CD8-positive, alpha-beta memory T cell (primary cell): ENCODE measurements around the gene PIP4K2A. TPM values are rescaled to one million over a fixed set of nuclear protein-coding genes. Genes with fewer than 3 reads are reported as not detected.

Source experiments
- CTCF ChIA-PET: fragments of 350-600 bp; sonication (Branson Sonifier 250); formaldehyde crosslinking; loops from one replicate; lab custom pipeline; 2021; ENCODE audit warnings: antibody characterized with exemption; lab: Charles Lee
- POLR2A ChIA-PET: fragments of 350-600 bp; sonication (Branson Sonifier 250); formaldehyde crosslinking; loops from one replicate; lab custom pipeline; 2021; ENCODE audit warnings: antibody characterized with exemption; lab: Charles Lee
- DNase-seq, 5 donors: peaks; one replicate each; pipeline versions ENCODE4 v3.0.0 to v3.0.0-alpha.2; 2020 to 2022; ENCODE audit warnings: mixed read lengths in 1 of 5
- H3K27ac ChIP-seq: one replicate; pipeline ENCODE4 v1.7.0; 2013; ENCODE audit warnings: low read depth, mild to moderate bottlenecking, low read length, moderate library complexity
- H3K27me3 ChIP-seq: 2 replicates; pipeline ENCODE4 v1.7.0; 2013; ENCODE audit warnings: low read length, mild to moderate bottlenecking; ENCODE audit not compliant: insufficient read depth, poor library complexity, severe bottlenecking
- H3K36me3 ChIP-seq: 2 replicates; pipeline ENCODE4 v1.7.0; 2013; ENCODE audit warnings: mild to moderate bottlenecking, low read length, moderate library complexity; ENCODE audit not compliant: insufficient read depth
- H3K4me1 ChIP-seq: 2 replicates; pipeline ENCODE4 v1.7.0; 2013; ENCODE audit warnings: mild to moderate bottlenecking, low read length, moderate library complexity; ENCODE audit not compliant: insufficient read depth
- H3K4me3 ChIP-seq: 2 replicates; pipeline ENCODE4 v1.7.0; 2013; ENCODE audit warnings: mild to moderate bottlenecking, low read length
- H3K9me3 ChIP-seq: 2 replicates; pipeline ENCODE4 v1.7.0; 2013; ENCODE audit warnings: mild to moderate bottlenecking, low read length
- H3K27ac Mint-ChIP-seq, 8 donors: one replicate each; pipeline ENCODE4 v1.8.0; 2020 to 2021; ENCODE audit warnings: mixed read lengths in 8 of 8, mild to moderate bottlenecking in 6 of 8, inconsistent platforms in 3 of 8, moderate library complexity in 3 of 8
- H3K27me3 Mint-ChIP-seq, 2 donors: one replicate each; pipeline ENCODE4 v1.8.0; 2020 to 2021; ENCODE audit warnings: mixed read lengths in 2 of 2, mild to moderate bottlenecking in 1 of 2, moderate library complexity in 1 of 2
- H3K36me3 Mint-ChIP-seq, 3 donors: one replicate each; pipeline ENCODE4 v1.8.0; 2020 to 2021; ENCODE audit warnings: mixed read lengths in 3 of 3, inconsistent platforms in 1 of 3, mild to moderate bottlenecking in 1 of 3
- H3K4me1 Mint-ChIP-seq, 3 donors: one replicate each; pipeline ENCODE4 v1.8.0; 2020 to 2021; ENCODE audit warnings: mixed read lengths in 3 of 3, inconsistent platforms in 1 of 3, mild to moderate bottlenecking in 1 of 3
- H3K4me3 Mint-ChIP-seq, 7 donors: one replicate each; pipeline ENCODE4 v1.8.0; 2020 to 2021; ENCODE audit warnings: mixed read lengths in 7 of 7, mild to moderate bottlenecking in 6 of 7, moderate library complexity in 4 of 7, inconsistent platforms in 2 of 7
- H3K9me3 Mint-ChIP-seq, 5 donors: one replicate each; pipeline ENCODE4 v1.8.0; 2020 to 2022; ENCODE audit warnings: mixed read lengths in 5 of 5, mild to moderate bottlenecking in 3 of 5, moderate library complexity in 2 of 5, inconsistent platforms in 1 of 5
- polyA plus RNA-seq: library from polyadenylated mRNA; unstranded; fragments of 300-500 nt; fragmentation: Illumina TruSeq; gene quantifications from one replicate; pipeline ENCODE4 v1.2.3, GENCODE V29; 2021
- total RNA-seq, 2 experiments: library from RNA; stranded (reverse); gene quantifications; one replicate each; pipeline ENCODE4 v1.2.3, GENCODE V29; 2021

PIP4K2A gene
- total and polyA plus RNA-seq, 3 experiments from 2014 or later, result 116 to 130 (median 120) TPM

DNA sequence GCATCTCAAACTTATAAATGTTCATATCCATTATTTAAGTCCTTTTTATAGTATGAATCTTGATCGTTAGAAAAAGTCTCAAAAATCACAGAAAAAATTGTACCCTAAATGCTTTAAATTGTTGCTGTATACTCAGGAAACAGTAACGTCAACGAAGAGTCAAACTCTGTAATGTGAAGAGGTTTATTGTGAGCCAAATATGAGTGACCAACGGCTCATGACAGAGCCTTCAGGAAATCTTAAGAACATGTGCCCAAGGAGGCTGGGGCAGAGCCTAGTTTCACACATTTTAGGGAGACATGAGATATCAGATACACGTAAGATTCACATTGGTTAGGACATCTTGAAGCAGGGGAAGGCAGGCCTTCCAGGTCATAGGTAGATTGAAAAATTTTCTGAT lies 86.1 kb downstream of the PIP4K2A start:
- H3K27me3 Mint-ChIP-seq, result no peaks in the 10 kb centered on the region
- Histone ChIP-seq H3K27ac (peak overlapping the region; percentile 75), H3K4me3 (no peak overlapping the region), H3K9me3 (no peaks in the 10 kb centered on the region), H3K27me3 (no peaks in the 10 kb centered on the region), H3K36me3 (no peaks in the 10 kb centered on the region), H3K4me1 (peaks cover 99% of the 10 kb centered on the region)
- no peaks in the 10 kb centered on the region for H3K9me3 Mint-ChIP-seq
- peak overlapping the region; percentile 10 to 74 (median 67) for H3K4me3 Mint-ChIP-seq
- peaks cover 94 to 99% (median 98%) of the 10 kb centered on the region in 3 donors for H3K4me1 Mint-ChIP-seq
- ChIA-PET POLR2A (interaction anchor here (0.9 to 2.6 kb wide), 5 partner anchors 13 to 27 kb away, joined by 3 to 11 read pairs (median 3); no protein-coding TSS in a partner anchor), CTCF (interaction anchor here (1.0 to 2.7 kb wide), 6 partner anchors 10 to 41 kb away, joined by 3 to 13 read pairs (median 6); no protein-coding TSS in a partner anchor)
- peaks cover 0 to 6% (median 2%) of the 10 kb centered on the region in 3 donors for H3K36me3 Mint-ChIP-seq
- H3K27ac Mint-ChIP-seq, result peak overlapping the region; percentile 86 to 98 (median 96)
- DNase-seq, result no peak

DNA sequence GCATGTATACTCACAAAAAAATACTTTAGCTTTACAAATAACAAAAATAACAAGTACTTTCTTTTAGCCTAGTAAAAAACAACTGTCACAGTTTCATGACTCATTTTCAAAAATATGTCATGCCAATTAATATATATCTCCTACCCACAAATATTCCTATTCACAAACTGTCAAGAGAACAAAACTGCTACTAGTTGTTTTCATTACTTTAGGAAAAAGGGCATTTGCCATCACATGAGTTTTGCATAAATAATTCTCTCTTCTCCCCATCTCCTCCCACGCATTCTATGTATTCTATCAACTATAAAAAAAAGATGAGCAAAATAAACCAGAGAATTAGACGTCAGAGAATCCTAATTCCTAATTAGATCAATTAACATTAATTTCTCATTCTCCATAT lies 87.6 kb downstream of the PIP4K2A start:
- no peak for DNase-seq
- H3K9me3 ChIP-seq, result no peaks in the 10 kb centered on the region
- H3K4me3 Mint-ChIP-seq, result peak overlapping the region; percentile 0 to 73 (median 61)
- H3K27ac Mint-ChIP-seq, result peak overlapping the region; percentile 64 to 99 (median 91)
- H3K27me3 Mint-ChIP-seq, result no peaks in the 10 kb centered on the region
- peak overlapping the region; percentile 4 for H3K27ac ChIP-seq
- peaks cover 95 to 98% (median 98%) of the 10 kb centered on the region in 3 donors for H3K4me1 Mint-ChIP-seq
- CTCF ChIA-PET, result interaction anchor here (1.1 to 2.2 kb wide), 3 partner anchors 10 to 29 kb away, joined by 4 to 11 read pairs (median 7); no protein-coding TSS in a partner anchor
- H3K4me1 ChIP-seq, result peaks cover 99% of the 10 kb centered on the region
- H3K9me3 Mint-ChIP-seq, result no peaks in the 10 kb centered on the region
- no peaks in the 10 kb centered on the region for H3K36me3 ChIP-seq
- no peak overlapping the region for H3K4me3 ChIP-seq
- H3K27me3 ChIP-seq, result no peaks in the 10 kb centered on the region
- H3K36me3 Mint-ChIP-seq, result peaks cover 0 to 8% (median 2%) of the 10 kb centered on the region in 3 donors
- POLR2A ChIA-PET, result interaction anchor here (0.6 to 1.4 kb wide), 9 partner anchors 10 to 811 kb away, joined by 3 to 9 read pairs (median 4); no protein-coding TSS in a partner anchor

DNA sequence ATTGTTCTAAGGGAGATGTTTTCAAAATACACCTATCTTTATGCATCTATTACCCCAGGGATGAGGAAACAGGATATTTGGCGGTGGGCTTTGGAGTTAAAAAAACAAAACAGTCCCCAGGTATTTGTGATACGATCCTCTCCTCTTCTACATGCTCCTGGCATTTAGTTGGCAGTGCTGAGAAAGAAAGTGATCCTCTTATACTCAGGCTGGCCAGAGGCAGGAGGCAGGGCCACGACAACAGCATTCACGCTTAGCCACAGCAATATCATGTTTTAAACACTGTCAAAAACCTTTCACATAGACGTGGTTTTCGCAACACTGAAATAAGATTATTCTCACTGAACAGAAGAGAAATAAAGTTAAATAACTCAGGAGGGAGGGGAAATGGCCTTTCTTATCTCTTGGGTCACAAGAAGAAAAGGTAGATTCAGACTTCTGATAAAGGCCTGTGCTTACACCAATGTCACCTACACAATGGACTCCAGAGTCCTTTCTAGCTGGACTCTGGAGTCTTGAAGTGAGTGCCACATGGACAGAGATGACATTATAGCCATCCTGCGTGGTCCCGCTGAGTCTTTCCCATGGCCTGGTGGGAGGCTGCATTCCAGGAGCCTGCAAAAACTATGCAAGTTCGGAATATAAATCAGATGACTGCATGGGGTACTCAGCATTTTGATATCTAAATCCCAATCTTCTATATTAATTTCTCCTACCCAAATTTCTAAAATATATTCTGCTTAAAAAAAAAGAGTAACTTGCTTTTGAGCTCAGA lies 88.7 kb downstream of the PIP4K2A start:
- POLR2A ChIA-PET, result interaction anchor here (0.9 to 1.4 kb wide), 6 partner anchors 10 to 396 kb away, joined by 3 to 7 read pairs (median 5); no protein-coding TSS in a partner anchor
- H3K27me3 ChIP-seq, result no peaks in the 10 kb centered on the region
- H3K4me1 ChIP-seq, result peaks cover 99% of the 10 kb centered on the region
- no peaks in the 10 kb centered on the region for H3K9me3 ChIP-seq
- Mint-ChIP-seq H3K27ac (peak overlapping the region; percentile 86 to 99 (median 94)), H3K36me3 (peaks cover 0 to 13% (median 3%) of the 10 kb centered on the region in 3 donors), H3K4me1 (peaks cover 94 to 98% (median 98%) of the 10 kb centered on the region in 3 donors), H3K27me3 (no peaks in the 10 kb centered on the region), H3K4me3 (peak overlapping the region; percentile 33 to 86 (median 69)), H3K9me3 (no peaks in the 10 kb centered on the region)
- CTCF ChIA-PET, result interaction anchor here (0.9 to 2.2 kb wide), 5 partner anchors 9 to 69 kb away, joined by 3 to 11 read pairs (median 4); no protein-coding TSS in a partner anchor
- H3K36me3 ChIP-seq, result no peaks in the 10 kb centered on the region
- H3K27ac ChIP-seq, result peak overlapping the region; percentile 19
- DNase-seq, result no peak
- H3K4me3 ChIP-seq, result peak overlapping the region; percentile 10

DNA sequence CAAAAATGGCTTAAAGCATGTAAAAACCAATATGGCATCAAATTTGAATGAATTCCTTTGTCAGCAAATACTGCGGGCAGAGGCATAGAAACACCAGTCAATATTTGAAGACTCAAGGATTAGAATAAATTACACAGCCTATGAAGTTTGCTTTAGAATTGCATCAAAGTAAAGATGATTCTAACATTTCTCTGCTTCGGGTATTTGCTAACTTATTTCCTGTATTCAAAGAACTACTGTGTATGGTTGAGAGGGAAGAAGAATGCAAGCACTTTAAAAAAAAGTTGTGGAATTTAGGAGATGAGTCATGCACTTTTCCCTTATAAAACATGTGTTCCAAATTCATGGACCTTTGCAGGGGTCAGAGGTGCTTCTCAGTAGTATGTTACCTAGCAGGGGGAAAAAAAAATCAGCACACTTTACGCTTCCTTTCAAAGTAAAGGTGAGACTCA lies 90.1 kb downstream of the PIP4K2A start:
- H3K9me3 ChIP-seq, result no peaks in the 10 kb centered on the region
- CTCF ChIA-PET, result interaction anchor here (1.1 to 1.8 kb wide), 3 partner anchors 9 to 50 kb away, joined by 3 to 9 read pairs (median 4); no protein-coding TSS in a partner anchor
- peak overlapping the region; percentile 5 for H3K4me3 ChIP-seq
- Mint-ChIP-seq H3K27me3 (no peaks in the 10 kb centered on the region), H3K4me3 (peak overlapping the region; percentile 6 to 86 (median 63)), H3K9me3 (no peaks in the 10 kb centered on the region), H3K36me3 (peaks cover 0 to 13% (median 3%) of the 10 kb centered on the region in 3 donors), H3K27ac (peak overlapping the region; percentile 64 to 99 (median 91)), H3K4me1 (peaks cover 95 to 99% (median 99%) of the 10 kb centered on the region in 3 donors)
- POLR2A ChIA-PET, result interaction anchor here (0.9 to 1.8 kb wide), 6 partner anchors 9 to 90 kb away, joined by 3 to 8 read pairs (median 6); partner anchors contain the start of gene PIP4K2A
- H3K36me3 ChIP-seq, result no peaks in the 10 kb centered on the region
- peak in 1 of 5 donors; percentile 34 for DNase-seq
- H3K27me3 ChIP-seq, result no peaks in the 10 kb centered on the region
- peak overlapping the region; percentile 15 for H3K27ac ChIP-seq
- peaks cover 99% of the 10 kb centered on the region for H3K4me1 ChIP-seq

DNA sequence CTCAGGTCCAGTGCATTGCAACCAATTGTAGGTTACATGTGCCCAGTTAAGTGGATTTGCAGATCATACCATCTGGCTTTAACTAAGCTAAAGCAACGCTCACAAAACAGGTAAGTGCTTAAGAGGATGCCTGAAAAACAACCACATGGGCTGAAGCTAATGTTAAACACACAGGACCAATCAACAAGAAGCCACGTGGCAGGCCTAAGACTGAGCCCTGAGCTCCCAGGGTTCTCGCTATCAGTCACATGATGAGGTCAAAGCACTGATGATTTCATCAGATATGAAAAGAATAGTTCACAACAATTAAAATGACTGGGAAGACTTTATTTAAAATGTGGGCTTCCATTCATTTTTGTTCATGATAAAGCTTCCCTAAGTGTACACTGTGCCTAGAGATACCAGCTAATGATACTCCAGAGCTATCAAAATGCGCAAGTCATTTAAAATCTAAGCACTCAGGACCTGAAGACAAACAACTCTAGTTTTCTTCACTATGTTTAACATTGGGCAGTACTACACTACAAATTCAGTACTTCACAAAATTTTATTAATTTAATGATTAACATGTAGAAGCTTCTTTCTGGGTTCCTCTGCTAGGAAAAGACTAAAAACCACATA lies 90.6 kb downstream of the PIP4K2A start:
- no peaks in the 10 kb centered on the region for H3K27me3 ChIP-seq
- no peaks in the 10 kb centered on the region for H3K9me3 ChIP-seq
- Mint-ChIP-seq H3K4me1 (peaks cover 94 to 100% (median 99%) of the 10 kb centered on the region in 3 donors), H3K4me3 (peak overlapping the region; percentile 6 to 86 (median 63)), H3K27ac (peak overlapping the region; percentile 70 to 99 (median 94)), H3K9me3 (no peaks in the 10 kb centered on the region), H3K36me3 (peaks cover 0 to 13% (median 3%) of the 10 kb centered on the region in 3 donors), H3K27me3 (no peaks in the 10 kb centered on the region)
- no peaks in the 10 kb centered on the region for H3K36me3 ChIP-seq
- peak overlapping the region; percentile 5 for H3K4me3 ChIP-seq
- peaks cover 94% of the 10 kb centered on the region for H3K4me1 ChIP-seq
- peak overlapping the region; percentile 15 for H3K27ac ChIP-seq
- POLR2A ChIA-PET, result interaction anchor here (0.9 to 1.8 kb wide), 5 partner anchors 9 to 90 kb away, joined by 3 to 8 read pairs (median 4); partner anchors contain the start of gene PIP4K2A
- CTCF ChIA-PET, result interaction anchor here (0.7 to 1.8 kb wide), 7 partner anchors 10 to 55 kb away, joined by 3 to 9 read pairs (median 4); no protein-coding TSS in a partner anchor
- no peak for DNase-seq

DNA sequence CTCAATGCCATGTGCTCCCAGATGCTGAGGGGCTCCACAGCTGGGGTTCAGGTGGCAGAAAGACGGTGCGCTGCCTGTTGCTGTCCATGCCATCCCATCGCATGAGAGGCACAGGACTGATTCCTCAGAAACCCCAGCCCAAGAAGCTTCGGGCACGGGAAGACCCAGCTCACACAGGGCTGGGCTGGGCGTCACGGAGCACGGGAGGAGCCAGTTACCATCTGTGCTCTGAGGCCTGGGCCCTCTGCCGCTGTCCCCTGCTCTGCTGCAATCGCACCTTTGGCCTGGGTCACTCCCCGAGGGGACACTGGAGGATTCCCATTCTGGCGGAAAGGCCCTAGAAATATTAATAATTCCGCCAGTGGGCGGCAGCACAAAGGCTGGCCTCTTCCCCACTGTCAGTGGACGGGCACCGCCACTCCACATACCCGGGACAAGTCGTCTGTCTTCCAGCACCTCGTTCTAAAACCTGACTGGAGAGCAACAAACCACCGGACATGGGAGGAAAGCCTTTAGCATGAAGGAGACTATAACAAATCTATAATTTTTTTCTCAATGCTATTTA lies 92.1 kb downstream of the PIP4K2A start:
- Histone ChIP-seq H3K36me3 (no peaks in the 10 kb centered on the region), H3K4me1 (peaks cover 95% of the 10 kb centered on the region), H3K9me3 (no peaks in the 10 kb centered on the region), H3K27ac (peak overlapping the region; percentile 2), H3K27me3 (no peaks in the 10 kb centered on the region), H3K4me3 (no peak overlapping the region)
- Mint-ChIP-seq H3K4me1 (peaks cover 95 to 100% (median 99%) of the 10 kb centered on the region in 3 donors), H3K36me3 (peaks cover 0 to 13% (median 3%) of the 10 kb centered on the region in 3 donors), H3K4me3 (peak overlapping the region in 5 of 7 donors; percentile 46 to 85 (median 69)), H3K27me3 (no peaks in the 10 kb centered on the region), H3K9me3 (no peaks in the 10 kb centered on the region), H3K27ac (peak overlapping the region in 7 of 8 donors; percentile 82 to 99 (median 95))
- POLR2A ChIA-PET, result interaction anchor here (1.1 kb wide), 1 partner anchor 11 kb away, joined by 3 read pairs; no protein-coding TSS in a partner anchor
- CTCF ChIA-PET, result interaction anchor here (1.0 kb wide), 1 partner anchor 56 kb away, joined by 4 read pairs; no protein-coding TSS in a partner anchor
- DNase-seq, result no peak

DNA sequence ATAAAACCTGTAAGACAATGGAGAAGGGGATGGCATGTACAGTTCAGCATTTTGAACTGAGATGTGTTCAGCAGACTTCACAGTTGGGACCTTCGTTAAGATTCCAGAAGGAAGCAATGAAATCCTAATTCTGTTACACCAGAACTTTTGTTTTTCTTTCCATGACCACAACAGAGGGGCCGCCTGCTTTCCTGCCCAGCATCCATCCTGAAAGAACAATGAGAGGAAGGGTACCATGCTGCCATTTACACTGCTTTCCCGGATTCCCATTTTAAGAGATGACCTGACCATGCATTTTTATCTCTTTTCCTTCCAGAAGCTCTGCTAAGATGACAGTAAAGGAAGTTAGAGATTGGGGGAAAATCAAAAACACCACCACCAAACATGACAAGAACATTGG lies 92.7 kb downstream of the PIP4K2A start:
- Mint-ChIP-seq H3K27ac (peak overlapping the region; percentile 80 to 99 (median 94)), H3K36me3 (peaks cover 0 to 13% (median 3%) of the 10 kb centered on the region in 3 donors), H3K27me3 (no peaks in the 10 kb centered on the region), H3K4me3 (peak overlapping the region; percentile 38 to 85 (median 61)), H3K4me1 (peaks cover 95 to 100% (median 99%) of the 10 kb centered on the region in 3 donors), H3K9me3 (no peaks in the 10 kb centered on the region)
- H3K27me3 ChIP-seq, result no peaks in the 10 kb centered on the region
- H3K36me3 ChIP-seq, result no peaks in the 10 kb centered on the region
- no peaks in the 10 kb centered on the region for H3K9me3 ChIP-seq
- CTCF ChIA-PET, result no interaction called here
- H3K4me1 ChIP-seq, result peaks cover 95% of the 10 kb centered on the region
- DNase-seq, result no peak
- POLR2A ChIA-PET, result interaction anchor here (1.1 kb wide), 1 partner anchor 10 kb away, joined by 3 read pairs; no protein-coding TSS in a partner anchor
- H3K27ac ChIP-seq, result no peak overlapping the region
- H3K4me3 ChIP-seq, result no peak overlapping the region
